PC-3 (cell line): ENCODE data around the gene SLC13A2. TPM values are rescaled to one million over a fixed set of nuclear protein-coding genes. Genes with fewer than 3 reads are reported as not detected.

Experiments used
- ATAC-seq: fragments of 200-7000 bp; cut with Tn5 transposase; 2 replicates; pipeline ENCODE4 v1.9.1; 2020; ENCODE audit warnings: mild to moderate bottlenecking, moderate library complexity
- BruUV-seq: library from RNA; stranded (reverse); fragments of 400-500 nt; replicated peaks from 2 replicates; lab custom pipeline; 2021; lab: Mats Ljungman, UMichigan
- CTCF ChIA-PET: fragments of 300-600 bp; sonication (Branson Sonifier 250); formaldehyde crosslinking; loops from one replicate; lab custom pipeline; 2022; ENCODE audit warnings: antibody characterized with exemption; lab: Charles Lee
- POLR2A ChIA-PET: fragments of 300-600 bp; sonication (Branson Sonifier 250); formaldehyde crosslinking; loops from one replicate; lab custom pipeline; 2022; ENCODE audit warnings: antibody characterized with exemption; ENCODE audit not compliant: unreplicated experiment; lab: Charles Lee
- DNase-seq: peaks from one replicate; pipeline ENCODE4 v3.0.0-alpha.2; 2015
- H2AFZ ChIP-seq: fragments of 300-600 bp; sonication (generic); 2 replicates; pipeline ENCODE4 v1.6.0; 2016; ENCODE audit warnings: antibody characterized with exemption, low read length
- H3F3A ChIP-seq: fragments of 300-600 bp; sonication (generic); one replicate; pipeline ENCODE4 v1.6.0; 2017; ENCODE audit warnings: antibody characterized with exemption, low read length, control low read depth, mild to moderate bottlenecking; ENCODE audit not compliant: unreplicated experiment
- H3K27ac ChIP-seq: fragments of 300-600 bp; sonication (generic); 2 replicates; pipeline ENCODE4 v1.5.1; 2016; ENCODE audit warnings: mild to moderate bottlenecking, low read length
- H3K27me3 ChIP-seq: fragments of 300-600 bp; sonication (generic); 2 replicates; pipeline ENCODE4 v1.6.1; 2016; ENCODE audit warnings: low read length, mixed read lengths
- H3K36me3 ChIP-seq: fragments of 300-600 bp; sonication (generic); 2 replicates; pipeline ENCODE4 v1.6.1; 2016; ENCODE audit warnings: low read depth, mixed run types, low read length, mixed read lengths
- H3K4me1 ChIP-seq: fragments of 300-600 bp; sonication (generic); 2 replicates; pipeline ENCODE4 v1.5.1; 2016; ENCODE audit warnings: low read length; ENCODE audit not compliant: insufficient read depth
- H3K4me2 ChIP-seq: fragments of 300-600 bp; sonication (generic); 2 replicates; pipeline ENCODE4 v1.6.0; 2016; ENCODE audit warnings: low read length
- H3K4me3 ChIP-seq: fragments of 300-600 bp; sonication (generic); 2 replicates; pipeline ENCODE4 v1.5.1; 2016; ENCODE audit warnings: mild to moderate bottlenecking, low read length, mixed read lengths
- H3K79me2 ChIP-seq: fragments of 300-600 bp; sonication (generic); 2 replicates; pipeline ENCODE4 v1.6.1; 2017; ENCODE audit warnings: low read length, mixed read lengths
- H3K9ac ChIP-seq: fragments of 300-600 bp; sonication (generic); 2 replicates; pipeline ENCODE4 v1.6.0; 2016; ENCODE audit warnings: mild to moderate bottlenecking, low read length
- H3K9me2 ChIP-seq: fragments of 300-600 bp; sonication (generic); replicated peaks from 2 replicates; pipeline ENCODE4 v1.6.1; 2016; ENCODE audit warnings: mixed run types, low read length, mixed read lengths
- H3K9me3 ChIP-seq: fragments of 300-600 bp; sonication (generic); 2 replicates; pipeline ENCODE4 v1.6.1; 2016; ENCODE audit warnings: low read length, mixed read lengths
- H4K20me1 ChIP-seq: fragments of 300-600 bp; sonication (generic); 2 replicates; pipeline ENCODE4 v1.6.1; 2016; ENCODE audit warnings: low read length, mixed read lengths
- CTCF ChIP-seq: fragments of 300-600 bp; sonication (generic); conservative IDR thresholded peaks from 2 replicates; pipeline ENCODE4 v1.5.1; 2017; ENCODE audit warnings: antibody characterized with exemption, low read depth, mild to moderate bottlenecking, low read length
- EZH2 ChIP-seq: fragments of 300-600 bp; sonication (generic); IDR thresholded peaks from one replicate; pipeline ENCODE4 v1.6.1; 2017; ENCODE audit warnings: antibody characterized with exemption, mild to moderate bottlenecking, low read length; ENCODE audit not compliant: unreplicated experiment
- EZH2phosphoT487 ChIP-seq: fragments of 300-600 bp; sonication (generic); IDR thresholded peaks from 2 replicates; pipeline ENCODE4 v1.6.1; 2018; ENCODE audit warnings: mild to moderate bottlenecking, antibody characterized with exemption, low read length, borderline replicate concordance
- intact Hi-C: fragments of 100-400 bp; cut with micrococcal nuclease; formaldehyde crosslinking; loops from 2 replicates; pipeline ENCODE4 v1.9.0; 2023
- total RNA-seq: library from RNA; depleted of rRNA; stranded (reverse); fragments of >200 nt; gene quantifications from 2 replicates; pipeline ENCODE4 v1.2.3, GENCODE V29; 2014

The SLC13A2 gene
- total RNA-seq, 1 experiment from 2014 or later = not detected

- H4K20me1 ChIP-seq = no peaks in the 10 kb centered on the region
- no peaks in the 10 kb centered on the region for H3K79me2 ChIP-seq
- H3K4me3 ChIP-seq = no peak overlapping the region
- H3K9me2 ChIP-seq = no peaks in the 10 kb centered on the region
- TF ChIP-seq EZH2 (no peak), CTCF (no peak), EZH2phosphoT487 (no peak)
- POLR2A ChIA-PET = no interaction called here
- H3K27ac ChIP-seq = peak overlapping the region; percentile 56
- ATAC-seq (peak; percentile 57), DNase-seq (peak; percentile 42)
- no peak overlapping the region for H3K9ac ChIP-seq
- peak overlapping the region; percentile 51 for H3K4me2 ChIP-seq
- no peak overlapping the region for H2AFZ ChIP-seq
- H3K9me3 ChIP-seq = no peaks in the 10 kb centered on the region
- CTCF ChIA-PET = no interaction called here
- intact Hi-C loops = no loop called here
- no peaks in the 10 kb centered on the region for H3K36me3 ChIP-seq
- peaks cover 37% of the 10 kb centered on the region for H3K4me1 ChIP-seq
- H3K27me3 ChIP-seq = no peaks in the 10 kb centered on the region
- no TSS peak for BruUV-seq
- no peaks in the 10 kb centered on the region for H3F3A ChIP-seq
Measured at GRCh38 chr17:28528327-28529012, 55.0 kb downstream of the SLC13A2 start.

GRCh38 chr17:28529013-28529400 is 55.6 kb downstream of the SLC13A2 start:
- intact Hi-C loops = no loop called here
- POLR2A ChIA-PET = no interaction called here

More at GRCh38 chr17:28529013-28529400, 55.6 kb downstream of the SLC13A2 start:
- ATAC-seq (no peak), DNase-seq (no peak)
- peaks cover 39% of the 10 kb centered on the region for H3K4me1 ChIP-seq
- H3K4me3 ChIP-seq = no peak overlapping the region
- no TSS peak for BruUV-seq
- H2AFZ ChIP-seq = no peak overlapping the region
- CTCF ChIA-PET = no interaction called here
- H3K4me2 ChIP-seq = no peak overlapping the region
- H3K27me3 ChIP-seq = no peaks in the 10 kb centered on the region
- no peak overlapping the region for H3K9ac ChIP-seq
- H3K36me3 ChIP-seq = no peaks in the 10 kb centered on the region
- H3K9me2 ChIP-seq = no peaks in the 10 kb centered on the region
- TF ChIP-seq EZH2 = no peak
- no peak for TF ChIP-seq EZH2phosphoT487
- no peak for TF ChIP-seq CTCF
- no peaks in the 10 kb centered on the region for H3K79me2 ChIP-seq
- no peak overlapping the region for H3K27ac ChIP-seq
- H3K9me3 ChIP-seq = no peaks in the 10 kb centered on the region
- no peaks in the 10 kb centered on the region for H3F3A ChIP-seq
- no peaks in the 10 kb centered on the region for H4K20me1 ChIP-seq
